ENCODE results near the gene ARFGEF3.

The ARFGEF3 gene

GRCh38 chr6:138183790-138184134 is 22.0 kb downstream of the ARFGEF3 start:
- no peak for DNase-seq (ENCODE audit: low read depth in 2 of 2)
- H3K4me3 ChIP-seq (replicated peaks in 1 of 2; ENCODE audit: low read depth in 2 of 2, low read length in 2 of 2): no peak overlapping the region
- TF ChIP-seq, protein P1, sequence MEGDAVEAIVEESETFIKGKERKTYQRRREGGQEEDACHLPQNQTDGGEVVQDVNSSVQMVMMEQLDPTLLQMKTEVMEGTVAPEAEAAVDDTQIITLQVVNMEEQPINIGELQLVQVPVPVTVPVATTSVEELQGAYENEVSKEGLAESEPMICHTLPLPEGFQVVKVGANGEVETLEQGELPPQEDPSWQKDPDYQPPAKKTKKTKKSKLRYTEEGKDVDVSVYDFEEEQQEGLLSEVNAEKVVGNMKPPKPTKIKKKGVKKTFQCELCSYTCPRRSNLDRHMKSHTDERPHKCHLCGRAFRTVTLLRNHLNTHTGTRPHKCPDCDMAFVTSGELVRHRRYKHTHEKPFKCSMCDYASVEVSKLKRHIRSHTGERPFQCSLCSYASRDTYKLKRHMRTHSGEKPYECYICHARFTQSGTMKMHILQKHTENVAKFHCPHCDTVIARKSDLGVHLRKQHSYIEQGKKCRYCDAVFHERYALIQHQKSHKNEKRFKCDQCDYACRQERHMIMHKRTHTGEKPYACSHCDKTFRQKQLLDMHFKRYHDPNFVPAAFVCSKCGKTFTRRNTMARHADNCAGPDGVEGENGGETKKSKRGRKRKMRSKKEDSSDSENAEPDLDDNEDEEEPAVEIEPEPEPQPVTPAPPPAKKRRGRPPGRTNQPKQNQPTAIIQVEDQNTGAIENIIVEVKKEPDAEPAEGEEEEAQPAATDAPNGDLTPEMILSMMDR (IDR thresholded peaks at IDR 0.05; ENCODE audit: low read depth, low read length): no peak

DNA sequence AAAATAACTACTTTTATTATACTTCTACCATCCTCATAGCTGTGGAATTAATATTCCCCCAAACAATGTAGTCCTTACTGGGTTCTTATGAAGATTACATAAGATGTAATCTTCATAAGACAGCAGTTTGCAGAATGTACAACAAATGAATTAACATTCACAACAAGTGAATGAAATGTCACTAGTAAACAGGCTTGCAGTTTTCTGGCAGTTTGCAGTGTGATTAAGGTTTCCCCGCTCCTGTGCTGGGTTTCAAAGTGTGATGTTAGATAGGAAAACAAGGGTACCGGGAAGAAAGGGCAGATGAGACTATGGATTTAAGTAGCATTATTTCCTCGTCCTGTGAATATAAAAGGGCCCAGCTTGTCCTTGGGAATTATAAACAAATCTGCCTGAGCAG is 22.5 kb downstream of the ARFGEF3 start:
- TF ChIP-seq, protein P1 (IDR thresholded peaks at IDR 0.05; ENCODE audit: low read depth, low read length): no peak

GRCh38 chr6:138187156-138187555 is 25.4 kb downstream of the ARFGEF3 start:
- no peak for DNase-seq (ENCODE audit: low read depth in 2 of 2)
- TF ChIP-seq, protein P1 (IDR thresholded peaks at IDR 0.05; ENCODE audit: low read depth, low read length): no peak
- no peak overlapping the region for H3K4me3 ChIP-seq (replicated peaks in 1 of 2; ENCODE audit: low read depth in 2 of 2, low read length in 2 of 2)

More for the DNA sequence above, 22.5 kb downstream of the ARFGEF3 start:
- no peak overlapping the region for H3K4me3 ChIP-seq (replicated peaks in 1 of 2; ENCODE audit: low read depth in 2 of 2, low read length in 2 of 2)
- no peak for DNase-seq (ENCODE audit: low read depth in 2 of 2)

DNA sequence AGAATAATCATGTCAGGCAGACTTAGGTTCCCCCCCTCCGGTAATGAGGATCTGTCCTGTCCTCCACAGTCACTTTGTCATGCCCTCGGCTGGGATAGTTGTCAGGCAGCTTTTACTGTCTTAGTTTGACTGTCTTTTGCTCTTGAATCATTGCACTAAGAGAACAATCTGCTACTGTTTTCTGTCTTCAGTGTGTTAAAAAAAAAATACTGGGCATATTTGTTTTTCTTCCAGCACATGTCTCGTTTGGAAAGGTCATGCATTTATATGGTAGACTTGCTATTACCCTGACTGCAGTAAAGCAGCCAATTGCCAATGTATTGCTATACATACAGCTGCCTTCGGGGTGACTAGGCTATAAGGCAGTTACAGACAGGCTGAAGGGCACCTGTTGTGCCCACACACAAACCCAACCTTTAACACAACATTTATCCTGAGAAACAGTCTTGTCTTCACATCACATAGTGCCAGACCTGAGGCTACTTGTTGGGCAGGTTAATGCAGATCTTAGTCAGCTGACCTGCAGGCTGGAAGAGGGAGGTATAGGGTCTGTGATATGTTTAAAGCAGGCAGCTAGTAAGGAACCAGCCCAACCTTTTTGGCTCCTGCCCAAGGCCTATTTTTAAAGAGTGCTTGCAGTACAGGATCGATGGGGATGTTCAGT is 26.7 kb downstream of the ARFGEF3 start:
- TF ChIP-seq, protein P1 (IDR thresholded peaks at IDR 0.05; ENCODE audit: low read depth, low read length): no peak
- H3K4me3 ChIP-seq (replicated peaks in 1 of 2; ENCODE audit: low read depth in 2 of 2, low read length in 2 of 2): no peak overlapping the region
- DNase-seq (ENCODE audit: low read depth in 2 of 2): no peak

GRCh38 chr6:138194287-138194686 is 32.5 kb downstream of the ARFGEF3 start:
- DNase-seq (ENCODE audit: low read depth in 2 of 2): no peak
- H3K4me3 ChIP-seq (replicated peaks in 1 of 2; ENCODE audit: low read depth in 2 of 2, low read length in 2 of 2): no peak overlapping the region
- TF ChIP-seq, protein P1 (IDR thresholded peaks at IDR 0.05; ENCODE audit: low read depth, low read length): no peak

DNA sequence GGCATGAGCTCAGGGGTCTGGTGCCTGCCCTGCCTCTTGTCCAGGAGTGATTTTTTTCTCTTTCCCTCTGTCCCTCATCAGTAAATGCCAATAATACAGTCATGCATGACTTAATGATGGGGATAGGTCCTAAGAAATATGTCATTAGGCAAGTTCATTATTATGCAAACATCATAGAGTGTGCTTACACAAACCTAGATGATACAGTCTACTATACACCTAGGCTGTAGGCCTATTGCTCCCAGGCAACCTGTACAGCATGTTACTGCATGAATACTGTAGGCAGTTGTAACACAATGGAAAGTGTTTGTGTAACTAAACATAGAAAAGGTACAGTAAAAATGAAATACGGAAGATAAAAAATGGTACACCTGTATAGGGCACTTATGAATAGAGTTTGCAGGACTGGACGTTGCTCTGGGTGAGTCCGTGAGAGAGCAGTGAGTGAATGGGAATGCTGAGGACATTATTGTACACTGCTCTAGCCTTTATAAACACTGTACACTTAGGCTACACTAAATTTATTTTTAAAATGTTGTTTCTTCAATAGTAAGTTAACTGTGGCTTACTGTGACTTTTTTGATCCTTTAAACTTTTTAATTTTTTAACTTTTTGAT is 34.5 kb downstream of the ARFGEF3 start:
- TF ChIP-seq, protein P1 (IDR thresholded peaks at IDR 0.05; ENCODE audit: low read depth, low read length): no peak
- no peak for DNase-seq (ENCODE audit: low read depth in 2 of 2)
- H3K4me3 ChIP-seq (replicated peaks in 1 of 2; ENCODE audit: low read depth in 2 of 2, low read length in 2 of 2): no peak overlapping the region

Measured in cardiac fibroblast (primary cell).